Measurements from ENCODE around the gene LTB4R2.

LTB4R2 gene

GRCh38 chr14:24298892-24299254 is 11.1 kb upstream of the LTB4R2 start:
- no peak for DNase-seq (ENCODE audit: low read depth in 2 of 3, low spot score in 2 of 3)

- DNase-seq (ENCODE audit: low read depth in 2 of 3, low spot score in 2 of 3), result peak; percentile 87 to 97 (median 95)
Measured at GRCh38 chr14:24299255-24300191, 10.4 kb upstream of the LTB4R2 start, which contains the start of the genes DHRS1 and NOP9. TSS of gene DHRS1 (minus strand) at chr14:24299780. CDS start at chr14:24299106, 674 bp downstream. TSS of gene NOP9 (plus strand) at chr14:24299850. CDS start at chr14:24299955, 105 bp downstream.

DNA sequence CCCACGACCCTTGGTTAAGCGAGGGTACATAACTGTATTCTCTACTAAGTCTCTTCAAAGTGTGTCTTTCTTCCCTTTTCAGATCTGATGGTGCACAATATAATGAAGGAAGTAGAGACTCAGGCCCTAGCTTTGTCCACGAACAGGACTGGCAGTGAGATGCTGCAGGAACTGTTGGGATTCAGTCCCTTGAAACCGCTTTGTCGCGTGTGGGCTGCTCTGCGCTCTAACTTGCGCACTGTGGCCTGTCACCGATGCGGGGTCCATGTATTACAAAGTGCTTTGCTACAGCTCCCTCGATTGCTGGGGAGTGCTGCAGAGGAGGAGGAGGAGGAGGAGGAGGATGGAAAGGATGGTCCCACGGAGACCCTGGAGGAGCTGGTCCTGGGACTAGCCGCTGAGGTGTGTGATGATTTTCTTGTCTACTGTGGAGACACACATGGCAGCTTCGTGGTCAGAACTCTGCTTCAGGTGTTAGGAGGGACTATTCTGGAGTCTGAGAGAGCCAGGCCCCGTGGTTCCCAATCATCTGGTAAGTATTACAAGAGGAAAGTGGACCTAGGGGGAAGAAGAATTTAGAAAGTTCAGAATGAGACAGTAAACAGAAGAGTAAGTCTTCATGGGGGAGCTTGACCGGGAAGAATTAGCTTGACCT is 9.5 kb upstream of the LTB4R2 start:
- DNase-seq (ENCODE audit: low read depth in 2 of 3, low spot score in 2 of 3), result no peak

- DNase-seq (ENCODE audit: low read depth in 2 of 3, low spot score in 2 of 3), result no peak
Measured at GRCh38 chr14:24304019-24304387, 5.9 kb upstream of the LTB4R2 start.

GRCh38 chr14:24307156-24307574 is 2.8 kb upstream of the LTB4R2 start:
- no peak for DNase-seq (ENCODE audit: low read depth in 2 of 3, low spot score in 2 of 3)

DNA sequence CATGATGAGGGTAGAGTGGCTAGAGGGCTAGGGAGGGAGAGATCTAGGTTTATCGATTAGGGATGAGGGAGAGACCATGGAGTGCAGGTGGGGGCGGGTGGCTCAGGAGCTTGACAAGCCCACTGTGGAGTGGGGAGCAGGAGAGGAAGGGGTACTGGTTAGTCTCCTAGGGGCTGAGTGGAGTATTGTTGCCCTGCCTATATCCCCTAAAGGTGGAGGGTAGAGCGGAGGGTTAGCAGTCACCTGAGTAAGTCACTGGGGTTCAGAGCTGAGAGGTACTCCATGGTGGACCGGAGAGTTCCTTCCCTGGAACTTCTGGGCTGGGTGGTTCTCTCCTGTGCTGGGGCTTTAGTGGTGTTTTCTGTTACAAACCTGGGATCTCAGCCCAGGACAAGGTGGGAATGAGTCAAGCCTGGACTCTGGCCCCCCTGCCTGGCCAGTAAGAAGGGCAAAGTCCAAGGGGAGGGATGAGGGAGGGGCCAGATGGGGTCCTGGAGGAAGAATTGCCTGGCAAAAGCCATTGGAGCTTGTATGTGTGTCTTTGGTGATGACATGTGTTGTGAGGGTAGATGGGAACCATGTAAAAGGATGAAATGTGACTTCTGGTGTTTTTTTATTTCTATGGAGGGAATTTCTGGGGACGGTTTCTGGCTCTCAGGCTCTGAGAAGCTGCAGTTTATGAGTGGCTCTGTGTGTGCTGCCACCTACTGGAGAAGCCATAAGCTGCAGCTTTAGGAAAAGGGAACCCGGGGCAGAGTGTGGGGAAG is 2.2 kb upstream of the LTB4R2 start, which contains the start of gene CIDEB:
CIDEB (minus strand) TSS at position 403 of the 767 bp plus-strand sequence; CDS start at position 284, 119 bp downstream.
- DNase-seq (ENCODE audit: low read depth in 2 of 3, low spot score in 2 of 3), result no peak

DNA sequence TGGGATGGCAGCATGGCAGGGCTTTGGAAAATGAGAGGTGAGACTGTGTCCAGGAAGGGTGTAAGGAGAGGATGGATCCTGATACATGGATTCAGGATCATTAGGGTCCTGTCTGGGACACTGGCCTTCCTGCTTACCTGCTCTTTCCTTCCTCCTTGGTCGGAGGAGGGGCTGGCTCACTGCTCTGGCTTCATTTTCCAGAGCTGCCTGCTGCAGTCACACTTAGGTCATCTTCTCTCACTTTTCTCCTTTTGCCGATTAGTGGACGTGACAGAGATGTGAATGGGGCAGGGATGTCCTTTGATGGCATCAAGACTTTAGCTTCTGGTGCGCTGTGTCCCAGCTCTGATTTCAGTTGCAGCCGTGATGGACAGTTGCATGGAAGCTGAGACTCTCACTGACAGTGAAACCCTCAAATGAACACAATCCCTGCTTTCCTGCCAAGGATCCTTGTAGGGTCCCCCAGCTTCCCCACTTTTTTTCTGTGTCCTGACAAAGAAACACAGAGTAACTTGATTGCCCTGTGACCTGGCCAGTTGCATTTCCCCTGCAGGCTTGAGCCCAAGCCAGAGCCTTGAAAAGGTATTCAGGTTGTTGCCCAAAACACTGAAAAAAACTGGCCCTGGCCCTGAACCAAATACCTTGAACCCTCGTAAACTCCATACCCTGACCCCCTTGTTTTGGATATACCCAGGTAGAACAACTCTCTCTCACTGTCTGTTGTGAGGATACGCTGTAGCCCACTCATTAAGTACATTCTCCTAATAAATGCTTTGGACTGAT is 1.4 kb upstream of the LTB4R2 start:
- no peak for DNase-seq (ENCODE audit: low read depth in 2 of 3, low spot score in 2 of 3)

GRCh38 chr14:24310265-24310645 is 315 bp downstream of the LTB4R2 start:
- DNase-seq (ENCODE audit: low read depth in 2 of 3, low spot score in 2 of 3), result no peak

- peak in 1 of 3 experiments; percentile 44 for DNase-seq (ENCODE audit: low read depth in 2 of 3, low spot score in 2 of 3)
Measured at GRCh38 chr14:24310646-24311604, 985 bp downstream of the LTB4R2 start, which contains the start of gene LTB4R. TSS of gene LTB4R (plus strand) at chr14:24311502. CDS start at chr14:24315652, 4,150 bp downstream.

GRCh38 chr14:24311837-24312615 is 2.1 kb downstream of the LTB4R2 start:
- DNase-seq (ENCODE audit: low read depth in 2 of 3, low spot score in 2 of 3), result no peak

GRCh38 chr14:24312736-24313507 is 3.0 kb downstream of the LTB4R2 start:
- no peak for DNase-seq (ENCODE audit: low read depth in 2 of 3, low spot score in 2 of 3)

- DNase-seq (ENCODE audit: low read depth in 2 of 3, low spot score in 2 of 3), result no peak
Measured at GRCh38 chr14:24313913-24314312, 4.0 kb downstream of the LTB4R2 start.

GRCh38 chr14:24314377-24315193 is 4.6 kb downstream of the LTB4R2 start:
- no peak for DNase-seq (ENCODE audit: low read depth in 2 of 3, low spot score in 2 of 3)

DNA sequence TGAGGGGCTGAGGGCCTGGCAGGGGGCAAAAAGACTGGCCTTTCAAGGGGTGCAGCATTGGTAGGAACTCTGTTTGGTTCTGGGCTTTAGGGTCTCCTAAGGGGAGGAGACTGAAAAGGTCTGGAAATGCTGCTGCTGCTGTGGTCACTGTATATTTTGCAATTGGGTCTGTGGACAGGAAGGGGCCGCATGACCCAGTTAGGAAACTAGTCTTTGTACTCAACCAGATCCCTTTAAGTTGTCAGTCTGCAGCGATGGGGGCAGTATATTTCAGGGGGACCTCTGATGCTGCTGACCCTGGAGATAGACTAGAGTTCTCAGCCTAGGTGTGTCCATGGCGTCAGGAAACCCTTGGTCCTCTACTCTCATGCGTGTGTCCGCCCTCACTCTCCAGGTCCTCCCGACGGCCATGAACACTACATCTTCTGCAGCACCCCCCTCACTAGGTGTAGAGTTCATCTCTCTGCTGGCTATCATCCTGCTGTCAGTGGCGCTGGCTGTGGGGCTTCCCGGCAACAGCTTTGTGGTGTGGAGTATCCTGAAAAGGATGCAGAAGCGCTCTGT is 5.4 kb downstream of the LTB4R2 start:
- DNase-seq (ENCODE audit: low read depth in 2 of 3, low spot score in 2 of 3), result no peak

DNA sequence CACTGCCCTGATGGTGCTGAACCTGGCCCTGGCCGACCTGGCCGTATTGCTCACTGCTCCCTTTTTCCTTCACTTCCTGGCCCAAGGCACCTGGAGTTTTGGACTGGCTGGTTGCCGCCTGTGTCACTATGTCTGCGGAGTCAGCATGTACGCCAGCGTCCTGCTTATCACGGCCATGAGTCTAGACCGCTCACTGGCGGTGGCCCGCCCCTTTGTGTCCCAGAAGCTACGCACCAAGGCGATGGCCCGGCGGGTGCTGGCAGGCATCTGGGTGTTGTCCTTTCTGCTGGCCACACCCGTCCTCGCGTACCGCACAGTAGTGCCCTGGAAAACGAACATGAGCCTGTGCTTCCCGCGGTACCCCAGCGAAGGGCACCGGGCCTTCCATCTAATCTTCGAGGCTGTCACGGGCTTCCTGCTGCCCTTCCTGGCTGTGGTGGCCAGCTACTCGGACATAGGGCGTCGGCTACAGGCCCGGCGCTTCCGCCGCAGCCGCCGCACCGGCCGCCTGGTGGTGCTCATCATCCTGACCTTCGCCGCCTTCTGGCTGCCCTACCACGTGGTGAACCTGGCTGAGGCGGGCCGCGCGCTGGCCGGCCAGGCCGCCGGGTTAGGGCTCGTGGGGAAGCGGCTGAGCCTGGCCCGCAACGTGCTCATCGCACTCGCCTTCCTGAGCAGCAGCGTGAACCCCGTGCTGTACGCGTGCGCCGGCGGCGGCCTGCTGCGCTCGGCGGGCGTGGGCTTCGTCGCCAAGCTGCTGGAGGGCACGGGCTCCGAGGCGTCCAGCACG is 6.1 kb downstream of the LTB4R2 start:
- no peak for DNase-seq (ENCODE audit: low read depth in 2 of 3, low spot score in 2 of 3)

GRCh38 chr14:24316597-24316950 is 6.6 kb downstream of the LTB4R2 start:
- DNase-seq (ENCODE audit: low read depth in 2 of 3, low spot score in 2 of 3), result no peak
